ENCODE data around the gene CNOT4. TPM values are rescaled to one million over a fixed set of nuclear protein-coding genes. Genes with fewer than 3 reads are reported as not detected.

CNOT4 gene
- total and polyA plus RNA-seq, 4 donors: 5.6 to 61.4 (median 11.7) TPM

DNA sequence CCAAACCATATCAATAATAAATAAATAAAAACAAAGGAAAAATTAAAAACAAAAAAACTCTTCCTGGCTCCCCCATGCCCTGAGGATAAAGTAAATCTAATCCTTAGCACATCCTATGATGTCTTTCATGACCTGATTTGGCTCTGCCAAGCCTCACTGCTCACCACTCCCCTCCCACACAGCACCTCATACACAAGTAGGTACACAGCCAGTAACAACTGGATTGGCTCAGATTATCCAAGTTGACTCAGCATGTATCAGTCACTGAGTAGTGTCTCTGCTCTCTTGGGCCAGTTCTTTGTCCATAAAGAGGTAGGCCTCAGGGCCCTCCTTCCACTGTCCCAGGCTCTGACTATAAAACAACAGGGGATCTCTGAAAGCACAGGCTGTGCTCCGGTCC, 176.7 kb downstream of the CNOT4 start:
- TF ChIP-seq, protein P1, sequence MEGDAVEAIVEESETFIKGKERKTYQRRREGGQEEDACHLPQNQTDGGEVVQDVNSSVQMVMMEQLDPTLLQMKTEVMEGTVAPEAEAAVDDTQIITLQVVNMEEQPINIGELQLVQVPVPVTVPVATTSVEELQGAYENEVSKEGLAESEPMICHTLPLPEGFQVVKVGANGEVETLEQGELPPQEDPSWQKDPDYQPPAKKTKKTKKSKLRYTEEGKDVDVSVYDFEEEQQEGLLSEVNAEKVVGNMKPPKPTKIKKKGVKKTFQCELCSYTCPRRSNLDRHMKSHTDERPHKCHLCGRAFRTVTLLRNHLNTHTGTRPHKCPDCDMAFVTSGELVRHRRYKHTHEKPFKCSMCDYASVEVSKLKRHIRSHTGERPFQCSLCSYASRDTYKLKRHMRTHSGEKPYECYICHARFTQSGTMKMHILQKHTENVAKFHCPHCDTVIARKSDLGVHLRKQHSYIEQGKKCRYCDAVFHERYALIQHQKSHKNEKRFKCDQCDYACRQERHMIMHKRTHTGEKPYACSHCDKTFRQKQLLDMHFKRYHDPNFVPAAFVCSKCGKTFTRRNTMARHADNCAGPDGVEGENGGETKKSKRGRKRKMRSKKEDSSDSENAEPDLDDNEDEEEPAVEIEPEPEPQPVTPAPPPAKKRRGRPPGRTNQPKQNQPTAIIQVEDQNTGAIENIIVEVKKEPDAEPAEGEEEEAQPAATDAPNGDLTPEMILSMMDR (IDR thresholded peaks at IDR 0.05; ENCODE audit: control extremely low read depth, extremely low read depth): no peak
- H3K27ac ChIP-seq (ENCODE audit: low read depth in 1 of 2, low read length in 1 of 2): no peak overlapping the region
- H3K27me3 ChIP-seq (ENCODE audit: control insufficient read depth in 3 of 3, insufficient read depth in 3 of 3, low read length in 2 of 3): peaks cover 0 to under 1% (median 0%) of the 10 kb centered on the region in 3 donors
- WGBS, 2 donors: 94 to 95% methylated on average over 1 of the region's 1 CpG
- H3K9me3 ChIP-seq (ENCODE audit: control insufficient read depth in 4 of 4, insufficient read depth in 3 of 4, low read length in 3 of 4): no peaks in the 10 kb centered on the region
- H3K4me3 ChIP-seq: no peak overlapping the region
- H3K36me3 ChIP-seq (ENCODE audit: control insufficient read depth in 4 of 4, insufficient read depth in 4 of 4, low read length in 4 of 4): no peaks in the 10 kb centered on the region
- DNase-seq: no peak
- H3K9ac ChIP-seq (ENCODE audit: insufficient read depth in 1 of 2, low read length in 2 of 2): no peak overlapping the region
- H3K4me1 ChIP-seq (ENCODE audit: control insufficient read depth in 5 of 5, insufficient read depth in 5 of 5, low read length in 5 of 5): peaks cover 0 to 6% (median 0%) of the 10 kb centered on the region in 5 donors
- ATAC-seq (ENCODE audit: insufficient read depth, low FRiP score): no peak

DNA sequence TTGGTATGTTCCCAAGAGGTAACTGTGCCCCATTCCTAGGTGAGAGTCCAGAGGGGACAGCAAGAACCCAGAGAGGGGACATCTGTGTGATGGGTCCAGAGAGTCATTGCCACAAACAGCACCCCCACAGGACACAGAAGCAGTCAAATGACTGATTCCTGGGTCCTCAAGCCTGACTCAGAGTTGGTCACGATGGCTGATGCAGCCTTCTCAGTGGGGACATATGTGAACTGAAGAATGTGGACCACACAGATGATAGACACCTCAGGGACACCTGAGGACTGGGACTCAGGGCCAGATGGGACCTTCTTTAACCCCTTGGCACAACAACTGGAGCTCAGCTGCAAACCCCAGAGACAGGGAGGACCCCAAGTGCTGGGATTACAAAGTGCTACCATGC, 179.8 kb downstream of the CNOT4 start:
- Histone ChIP-seq H3K4me1 (ENCODE audit: control insufficient read depth in 5 of 5, insufficient read depth in 5 of 5, low read length in 5 of 5) (peaks cover 0 to 2% (median 0%) of the 10 kb centered on the region in 5 donors), H3K36me3 (ENCODE audit: control insufficient read depth in 4 of 4, insufficient read depth in 4 of 4, low read length in 4 of 4) (no peaks in the 10 kb centered on the region), H3K9me3 (ENCODE audit: control insufficient read depth in 4 of 4, insufficient read depth in 3 of 4, low read length in 3 of 4) (no peaks in the 10 kb centered on the region), H3K27ac (ENCODE audit: low read depth in 1 of 2, low read length in 1 of 2) (no peak overlapping the region), H3K9ac (ENCODE audit: insufficient read depth in 1 of 2, low read length in 2 of 2) (no peak overlapping the region), H3K4me3 (no peak overlapping the region), H3K27me3 (ENCODE audit: control insufficient read depth in 3 of 3, insufficient read depth in 3 of 3, low read length in 2 of 3) (peaks cover 0 to 5% (median 0%) of the 10 kb centered on the region in 3 donors)
- 90 to 95% methylated on average over 1 of the region's 1 CpG for WGBS, 2 donors
- ATAC-seq (ENCODE audit: insufficient read depth, low FRiP score) (no peak), DNase-seq (no peak)
- TF ChIP-seq, protein P1 (IDR thresholded peaks at IDR 0.05; ENCODE audit: control extremely low read depth, extremely low read depth): no peak

DNA sequence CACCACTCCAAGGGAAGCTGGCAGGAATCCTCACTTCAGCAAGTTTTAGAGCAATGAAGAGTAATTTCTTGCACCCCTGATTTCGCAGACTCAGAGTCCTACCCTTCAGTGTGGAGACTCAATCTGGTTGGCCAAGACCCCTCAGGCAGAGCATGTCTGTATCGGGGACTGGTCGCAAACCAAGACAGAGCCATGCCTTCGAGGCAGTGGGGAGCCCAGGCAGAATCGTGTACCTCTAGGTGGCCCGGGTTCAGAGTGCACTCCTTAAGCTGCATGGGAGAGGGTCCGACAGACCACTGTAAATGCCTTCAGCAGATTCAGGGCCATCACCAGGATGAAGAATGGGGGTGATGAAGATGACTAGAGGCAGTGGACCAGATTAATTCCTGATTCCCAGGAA, 181.4 kb downstream of the CNOT4 start:
- Histone ChIP-seq H3K4me3 (no peak overlapping the region), H3K27ac (ENCODE audit: low read depth in 1 of 2, low read length in 1 of 2) (no peak overlapping the region), H3K9me3 (ENCODE audit: control insufficient read depth in 4 of 4, insufficient read depth in 3 of 4, low read length in 3 of 4) (no peaks in the 10 kb centered on the region), H3K4me1 (ENCODE audit: control insufficient read depth in 5 of 5, insufficient read depth in 5 of 5, low read length in 5 of 5) (no peaks in the 10 kb centered on the region), H3K36me3 (ENCODE audit: control insufficient read depth in 4 of 4, insufficient read depth in 4 of 4, low read length in 4 of 4) (no peaks in the 10 kb centered on the region), H3K9ac (ENCODE audit: insufficient read depth in 1 of 2, low read length in 2 of 2) (no peak overlapping the region), H3K27me3 (ENCODE audit: control insufficient read depth in 3 of 3, insufficient read depth in 3 of 3, low read length in 2 of 3) (peaks cover 0 to 5% (median 0%) of the 10 kb centered on the region in 3 donors)
- TF ChIP-seq, protein P1 (IDR thresholded peaks at IDR 0.05; ENCODE audit: control extremely low read depth, extremely low read depth): no peak
- no peak for DNase-seq
- WGBS, 2 donors: 94 to 96% methylated on average over 7 of the region's 7 CpGs
- ATAC-seq (ENCODE audit: insufficient read depth, low FRiP score): no peak

DNA sequence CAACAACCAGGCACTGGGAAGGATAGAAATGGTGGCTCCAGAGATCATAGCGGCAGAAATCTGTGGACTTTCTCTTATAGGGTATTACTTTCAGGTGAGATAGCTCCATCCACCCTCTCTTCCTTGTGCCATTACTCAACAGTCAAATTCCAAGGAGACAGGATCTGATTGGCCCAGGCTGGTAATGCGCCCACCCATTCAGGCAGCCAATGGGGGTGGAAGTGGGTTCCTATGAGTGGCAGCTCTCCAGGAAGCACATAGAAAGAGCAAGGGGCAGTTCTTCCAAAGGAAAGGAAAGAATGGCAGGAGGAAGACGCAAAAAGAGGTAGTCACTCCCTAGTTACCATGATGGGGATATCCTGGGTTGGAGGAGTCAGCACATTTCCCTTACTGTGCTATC, 181.8 kb downstream of the CNOT4 start:
- no peak overlapping the region for H3K9ac ChIP-seq (ENCODE audit: insufficient read depth in 1 of 2, low read length in 2 of 2)
- peaks cover 0 to 5% (median 0%) of the 10 kb centered on the region in 3 donors for H3K27me3 ChIP-seq (ENCODE audit: control insufficient read depth in 3 of 3, insufficient read depth in 3 of 3, low read length in 2 of 3)
- ATAC-seq (ENCODE audit: insufficient read depth, low FRiP score): no peak
- no peaks in the 10 kb centered on the region for H3K4me1 ChIP-seq (ENCODE audit: control insufficient read depth in 5 of 5, insufficient read depth in 5 of 5, low read length in 5 of 5)
- no peaks in the 10 kb centered on the region for H3K36me3 ChIP-seq (ENCODE audit: control insufficient read depth in 4 of 4, insufficient read depth in 4 of 4, low read length in 4 of 4)
- WGBS, 2 donors: 93 to 95% methylated on average over 3 of the region's 3 CpGs
- TF ChIP-seq, protein P1 (IDR thresholded peaks at IDR 0.05; ENCODE audit: control extremely low read depth, extremely low read depth): no peak
- DNase-seq: no peak
- H3K9me3 ChIP-seq (ENCODE audit: control insufficient read depth in 4 of 4, insufficient read depth in 3 of 4, low read length in 3 of 4): no peaks in the 10 kb centered on the region
- H3K4me3 ChIP-seq: no peak overlapping the region
- no peak overlapping the region for H3K27ac ChIP-seq (ENCODE audit: low read depth in 1 of 2, low read length in 1 of 2)
